Measurements from ENCODE around the gene SPATA12. TPM values are rescaled to one million over a fixed set of nuclear protein-coding genes. Genes with fewer than 3 reads are reported as not detected.

The SPATA12 gene
- total and polyA plus RNA-seq, 2 experiments from 2014 or later, result 0.10 to 0.65 TPM

GRCh38 chr3:57093971-57094535 lies 33.6 kb downstream of the SPATA12 start:
- peaks cover 19% of the 10 kb centered on the region for H3K79me2 ChIP-seq (replicated peaks; ENCODE audit: insufficient read depth)
- H3K4me1 ChIP-seq (ENCODE audit: insufficient read depth), result 0 out of 2 replicates have a peak, but pooled peaks cover 4% of the 10 kb centered on the region
- peaks cover 12% of the 10 kb centered on the region; the same call in 2 of the 3 replicates for H3K4me1 Mint-ChIP-seq
- H2AFZ ChIP-seq, result no peak overlapping the region
- no peak for TF ChIP-seq CREB1 (CRISPR knock-in tag; IDR thresholded peaks at IDR 0.05; ENCODE audit: low read depth)
- TF ChIP-seq ZNF462 (CRISPR knock-in tag; IDR thresholded peaks at IDR 0.05), result no peak
- TF ChIP-seq EZH2 (IDR thresholded peaks at IDR 0.05; ENCODE audit: low read depth, unreplicated experiment), result no peak
- no peak for TF ChIP-seq STAT1 (IDR thresholded peaks at IDR 0.05; ENCODE audit: unreplicated experiment)
- no peak for TF ChIP-seq ETS1 (IDR thresholded peaks at IDR 0.05)
- no peak for TF ChIP-seq NANOG (IDR thresholded peaks at IDR 0.05; ENCODE audit: borderline replicate concordance)
- TF ChIP-seq POLR2AphosphoS5 (IDR thresholded peaks at IDR 0.05; ENCODE audit: low read depth), result no peak
- no peak overlapping the region for H3K27ac Mint-ChIP-seq
- H3K4me2 ChIP-seq, result no peak overlapping the region
- H4K20me1 ChIP-seq (replicated peaks; ENCODE audit: insufficient read depth), result peaks cover 7% of the 10 kb centered on the region
- peaks cover 2% of the 10 kb centered on the region for H3K27me3 Mint-ChIP-seq (ENCODE audit: insufficient read depth, low read depth, poor library complexity)
- H3K27me3 ChIP-seq (ENCODE audit: insufficient read depth), result no peaks in the 10 kb centered on the region
- H3K36me3 Mint-ChIP-seq (ENCODE audit: low read depth), result peaks cover 58% of the 10 kb centered on the region
- H3K9me3 Mint-ChIP-seq, result no peaks in the 10 kb centered on the region
- H3K4me3 ChIP-seq, result no peak overlapping the region
- peaks cover 13% of the 10 kb centered on the region; the same call in 1 of the 2 replicates for H3F3A ChIP-seq (replicated peaks; ENCODE audit: low read depth)
- H3K9me2 ChIP-seq (ENCODE audit: insufficient read depth), result no peaks in the 10 kb centered on the region
- H3K27ac ChIP-seq (ENCODE audit: low read depth), result peak overlapping the region; percentile 4; the same call in 1 of the 2 replicates
- DNase-seq (ENCODE audit: low spot score), result no peak
- peaks cover 26% of the 10 kb centered on the region for H3K36me3 ChIP-seq (ENCODE audit: insufficient read depth)
- H3K4me3 Mint-ChIP-seq, result no peak overlapping the region
- ATAC-seq, result no peak

All from GM23338 (cell line).